NCI-H1417 (cell line): ENCODE measurements around the gene SLC41A1.
"Not testable (repeated sequence)": the region's sequence is repeated elsewhere in the genome, so short reads cannot be mapped to it uniquely, and the experiment has no call there.

Source experiments
- DNase-seq, 3 experiments: peaks; one replicate each; lab custom pipeline; 2025; lab: John Stamatoyannopoulos, UW

SLC41A1 gene

DNA sequence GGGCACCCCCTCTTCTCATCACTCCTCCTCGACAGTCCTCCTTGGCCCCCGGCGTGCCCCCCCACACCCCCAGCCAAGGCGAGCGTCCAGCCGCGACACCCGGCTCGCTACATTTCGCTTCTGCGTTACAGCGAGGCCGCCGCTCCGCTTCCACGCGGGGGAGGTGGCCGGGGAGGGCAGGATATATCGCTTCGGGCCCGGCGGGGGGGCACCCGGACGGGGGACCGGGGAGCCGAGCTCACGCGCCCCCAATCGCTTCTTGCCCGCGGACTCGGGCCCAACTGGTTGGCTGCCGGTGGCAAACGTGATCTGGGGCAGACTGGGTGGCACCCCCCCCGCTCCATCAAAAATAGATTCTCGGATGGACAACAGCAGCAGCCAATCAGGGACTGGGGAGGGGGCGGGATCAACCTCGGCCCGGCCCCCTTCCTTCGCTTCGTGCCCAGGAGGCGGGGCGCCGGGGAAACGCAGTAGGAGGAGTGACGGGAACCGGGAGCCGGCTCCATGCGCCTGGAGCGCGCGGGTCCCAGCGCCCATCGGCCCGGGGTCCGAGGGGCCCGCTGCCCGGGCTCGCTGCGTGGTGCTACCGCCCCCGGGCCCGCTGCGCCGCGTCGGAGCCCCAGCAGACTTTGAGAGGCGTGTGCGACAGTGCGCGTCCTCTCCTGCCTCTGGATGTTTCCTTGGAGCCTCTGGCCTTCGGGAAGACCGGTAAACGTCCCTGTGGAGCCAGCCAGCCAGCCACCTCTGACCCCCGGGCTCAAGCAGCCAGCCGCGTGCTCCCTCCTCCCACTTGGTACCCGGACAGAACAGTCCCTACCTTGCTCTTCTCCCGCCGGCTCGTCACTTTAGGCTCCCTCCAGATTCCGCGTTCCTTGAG, at the start of gene SLC41A1:
SLC41A1 (minus strand) TSS at position 321 of the 877 bp plus-strand sequence. CDS start 2,757 bp downstream, outside the sequence.
- peak; percentile 92 to 99 (median 96) for DNase-seq

DNA sequence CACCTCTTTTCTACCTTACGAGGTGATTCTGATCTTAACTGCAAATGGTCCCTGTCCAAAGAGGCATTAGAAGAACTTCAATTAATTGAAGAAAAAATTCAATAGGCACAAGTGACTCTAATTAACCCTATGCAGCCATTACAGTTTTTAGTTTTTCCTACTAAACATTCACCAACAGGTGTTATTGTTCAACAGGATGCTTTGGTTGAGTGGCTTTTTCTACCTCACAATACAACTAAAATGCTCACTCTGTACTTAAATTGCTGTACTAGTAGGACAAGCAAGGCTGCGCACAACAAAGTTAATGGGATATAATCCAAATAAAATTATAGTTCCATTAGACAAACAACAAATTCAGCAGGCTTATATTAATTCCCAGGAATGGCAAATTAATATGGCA, 48.5 kb upstream of the SLC41A1 start:
- DNase-seq: no peak

DNA sequence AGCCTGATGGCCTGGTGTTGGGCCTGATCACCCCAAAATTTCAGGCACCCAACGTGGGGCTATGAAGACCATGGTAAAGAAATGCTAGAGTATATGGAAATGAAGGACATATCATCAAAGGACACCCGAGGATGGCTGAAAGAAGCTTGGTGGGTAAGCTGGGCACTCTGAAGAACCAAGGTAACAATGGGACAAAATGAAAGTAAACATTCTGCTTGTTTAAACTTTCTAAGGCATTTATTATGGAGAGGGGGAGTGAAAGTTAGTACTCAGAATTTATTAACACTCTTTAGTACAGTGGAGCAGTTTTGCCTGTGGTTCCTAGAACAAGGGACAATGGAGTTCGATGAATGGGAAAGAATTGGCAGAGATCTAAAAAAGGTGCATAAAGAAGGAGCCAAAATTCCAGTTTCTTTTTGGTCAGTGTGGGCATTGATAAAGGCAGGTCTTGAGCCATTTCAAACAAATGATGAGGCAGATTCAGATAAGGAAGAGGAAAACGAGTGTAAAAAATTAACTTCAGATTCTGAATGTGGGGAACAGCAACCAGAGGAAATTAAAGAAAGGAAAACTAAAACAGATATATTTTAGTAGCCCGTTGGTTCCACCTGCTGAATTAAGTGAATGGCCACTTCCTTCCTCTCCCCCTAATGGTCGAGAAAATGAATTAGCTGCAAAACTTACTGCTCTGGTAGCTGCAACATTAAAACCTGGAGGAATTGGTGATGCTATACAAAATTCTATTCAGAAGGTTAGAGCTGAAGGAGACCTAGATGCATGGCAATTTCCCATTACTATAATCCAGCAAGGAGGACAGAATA, 45.4 kb upstream of the SLC41A1 start:
- DNase-seq: no peak

DNA sequence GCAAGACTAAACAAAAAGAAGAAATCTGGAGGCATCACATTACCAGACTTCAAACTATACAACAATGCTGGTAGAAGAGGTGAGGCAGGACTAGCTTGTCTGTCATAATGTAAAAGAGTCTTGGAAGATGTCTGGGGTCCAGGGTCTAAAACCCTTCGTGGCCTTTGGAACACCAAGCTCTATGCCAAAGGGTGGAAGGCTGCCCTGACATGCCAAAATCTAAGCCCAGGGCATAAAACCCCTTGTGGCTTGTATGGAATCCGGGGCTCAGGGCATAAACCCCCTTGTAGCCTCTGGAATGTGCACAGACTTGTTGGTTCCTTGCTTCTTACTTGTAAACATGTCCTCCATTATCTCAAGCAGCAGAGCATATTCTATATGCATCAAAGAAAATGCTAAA, 44.5 kb upstream of the SLC41A1 start:
- not testable (repeated sequence) for DNase-seq

DNA sequence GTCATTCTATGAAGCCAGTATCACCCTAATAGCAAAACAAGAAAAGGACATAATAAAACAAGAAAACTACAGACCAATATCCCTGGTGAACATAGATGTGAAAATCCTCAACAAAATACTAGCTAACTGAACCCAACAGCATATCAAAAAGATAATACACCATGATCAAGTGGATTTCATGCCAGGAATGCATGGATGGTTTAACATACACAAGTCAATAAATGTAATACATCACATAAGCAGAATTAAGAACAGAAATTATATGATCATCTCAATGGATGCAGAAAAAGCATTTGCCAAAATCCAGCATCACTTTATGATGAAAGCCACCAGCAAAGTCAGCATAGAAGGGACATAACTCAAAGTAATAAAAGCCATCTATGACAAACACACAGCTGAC, 43.4 kb upstream of the SLC41A1 start:
- no peak for DNase-seq

DNA sequence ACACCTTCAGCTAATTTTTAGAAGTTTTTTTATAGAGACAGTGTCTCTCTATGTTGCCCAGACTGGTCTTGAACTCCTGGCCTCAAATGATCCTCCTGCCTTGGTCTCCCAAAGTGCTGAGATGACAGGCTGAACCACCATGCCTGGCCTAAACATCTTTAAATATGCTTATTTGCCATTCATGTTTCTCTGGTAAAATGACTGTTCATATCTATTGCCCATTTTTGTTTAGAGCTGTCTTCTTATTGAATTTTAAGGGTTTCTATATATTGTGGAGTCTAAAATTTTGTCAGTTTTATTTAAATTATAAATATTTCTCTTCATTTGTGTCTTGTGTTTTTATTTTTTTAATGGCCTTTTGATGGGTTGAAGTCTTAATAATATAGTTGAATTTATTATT, 40.0 kb upstream of the SLC41A1 start:
- no peak for DNase-seq

- no peak for DNase-seq
Measured at GRCh38 chr1:205851993-205852392, 39.0 kb upstream of the SLC41A1 start.

DNA sequence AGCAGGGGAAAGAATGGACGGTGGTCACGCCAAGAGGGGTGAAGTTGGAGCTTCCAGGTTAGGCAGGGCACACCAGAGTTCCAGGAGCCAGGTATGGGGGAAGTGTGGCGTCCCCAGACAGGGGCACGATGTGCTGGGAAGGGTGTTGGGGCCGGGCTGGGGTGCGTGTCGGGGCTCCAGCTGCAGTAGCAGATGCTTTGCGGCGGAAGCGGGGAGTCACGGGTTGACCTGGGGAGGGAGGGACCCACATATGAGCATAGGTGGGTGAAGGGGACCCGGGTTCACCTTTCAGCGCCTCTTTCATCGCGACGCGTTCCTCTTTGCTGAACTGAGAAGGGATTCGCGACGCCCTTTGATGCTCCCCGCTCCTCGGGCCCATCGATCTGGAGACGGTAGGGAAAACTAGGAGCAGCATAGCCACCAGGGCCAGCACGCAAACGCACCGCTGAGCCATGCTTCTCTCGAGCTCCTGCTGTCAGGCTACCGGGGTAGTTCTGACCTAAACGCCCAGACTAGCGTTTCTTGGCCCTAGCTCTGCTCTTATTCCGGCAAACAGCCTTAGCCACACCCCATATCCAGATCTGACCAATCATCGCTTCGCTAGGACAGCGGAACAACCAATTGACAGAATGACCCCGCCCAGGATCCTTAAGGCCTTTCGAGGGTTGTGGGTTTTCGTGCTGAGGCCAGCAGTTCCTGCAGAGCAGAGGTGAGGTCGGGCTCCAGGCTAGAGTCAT, 36.8 kb upstream of the SLC41A1 start, which contains the start of gene PM20D1:
PM20D1 (minus strand) TSS at position 514 of the 737 bp plus-strand sequence; CDS start at position 454, 60 bp downstream.
- DNase-seq: peak in 2 of 3 experiments; percentile 50 to 79

- no peak for DNase-seq
Measured at GRCh38 chr1:205843036-205843859, 30.2 kb upstream of the SLC41A1 start.

GRCh38 chr1:205842229-205842628, 29.2 kb upstream of the SLC41A1 start:
- peak in 1 of 3 experiments; percentile 9 for DNase-seq

GRCh38 chr1:205840146-205840923, 27.3 kb upstream of the SLC41A1 start:
- DNase-seq: no peak

DNA sequence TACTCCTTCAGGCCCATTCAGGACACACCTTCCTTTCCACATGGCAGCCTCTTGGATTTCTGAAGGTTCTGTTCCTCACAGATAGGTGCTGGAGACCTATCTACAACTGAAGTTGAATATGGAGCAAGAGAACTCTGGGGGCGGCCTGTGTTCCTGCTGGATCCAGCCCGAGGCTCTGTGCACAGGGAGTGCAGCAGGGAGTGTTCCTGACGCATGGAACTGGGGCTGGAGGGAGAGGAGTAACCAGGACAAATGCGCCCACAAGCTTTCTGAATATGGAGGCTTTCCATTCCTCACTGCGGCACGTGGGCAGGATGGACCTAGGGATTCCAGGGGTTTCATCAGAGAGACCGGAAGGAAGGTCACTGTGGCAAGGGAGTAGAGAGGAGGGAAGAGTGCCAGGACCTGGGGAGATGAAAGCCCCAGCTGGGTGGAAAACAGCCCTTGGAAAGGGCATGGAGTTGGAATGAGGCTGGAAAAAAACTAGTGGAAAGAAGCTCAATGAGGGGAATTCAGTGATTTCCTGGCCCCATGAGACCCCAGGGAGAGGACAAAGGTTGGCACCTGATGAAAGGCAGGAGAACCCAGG, 24.5 kb upstream of the SLC41A1 start:
- DNase-seq: no peak

- no peak for DNase-seq
Measured at GRCh38 chr1:205834751-205835150, 21.8 kb upstream of the SLC41A1 start.

- peak in 1 of 3 experiments; percentile 27 for DNase-seq
Measured at GRCh38 chr1:205832326-205832751, 19.3 kb upstream of the SLC41A1 start.

GRCh38 chr1:205827623-205828022, 14.6 kb upstream of the SLC41A1 start:
- DNase-seq: peak in 1 of 3 experiments; percentile 45

- DNase-seq: no peak
Measured at GRCh38 chr1:205826995-205827394, 14.0 kb upstream of the SLC41A1 start.

DNA sequence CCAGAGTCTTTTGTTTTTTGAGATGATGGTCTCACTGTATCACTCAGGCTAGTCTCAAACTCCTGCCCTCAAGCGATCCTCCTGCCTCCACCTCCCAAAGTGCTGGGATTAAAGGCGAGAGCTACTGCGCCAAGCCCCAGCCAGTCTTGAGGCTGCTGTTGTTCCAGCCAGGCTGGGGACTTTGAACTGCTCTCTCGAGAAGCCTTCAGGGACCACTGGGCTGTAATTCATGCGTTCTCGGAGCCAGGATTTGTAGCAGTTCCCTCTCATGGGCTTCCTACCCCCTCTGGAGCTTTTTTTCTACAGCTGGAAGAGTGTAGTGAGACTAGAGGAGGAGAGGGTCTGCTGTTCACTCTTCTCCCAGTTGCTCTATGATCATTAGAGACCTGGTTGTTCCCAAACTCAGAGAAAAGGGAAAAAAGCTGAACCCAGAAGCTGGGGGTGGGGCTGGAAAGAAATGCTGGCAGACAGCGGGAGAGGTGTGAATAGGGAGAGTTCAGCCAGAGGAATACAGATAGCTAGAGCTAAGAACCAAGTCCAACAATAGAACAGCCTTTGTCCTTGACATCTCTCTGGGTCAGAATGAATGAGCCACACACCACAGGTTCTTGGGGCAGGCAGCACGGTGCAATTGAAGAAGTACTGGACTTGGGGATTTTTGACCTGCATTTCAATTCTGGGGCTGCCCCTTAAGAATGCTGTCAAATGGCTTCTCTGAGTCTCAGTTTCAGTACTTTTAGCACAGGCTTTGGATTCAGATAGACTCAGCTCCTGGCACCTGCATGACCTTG, 13.2 kb upstream of the SLC41A1 start:
- DNase-seq: no peak

- no peak for DNase-seq
Measured at GRCh38 chr1:205824180-205824579, 11.2 kb upstream of the SLC41A1 start.

DNA sequence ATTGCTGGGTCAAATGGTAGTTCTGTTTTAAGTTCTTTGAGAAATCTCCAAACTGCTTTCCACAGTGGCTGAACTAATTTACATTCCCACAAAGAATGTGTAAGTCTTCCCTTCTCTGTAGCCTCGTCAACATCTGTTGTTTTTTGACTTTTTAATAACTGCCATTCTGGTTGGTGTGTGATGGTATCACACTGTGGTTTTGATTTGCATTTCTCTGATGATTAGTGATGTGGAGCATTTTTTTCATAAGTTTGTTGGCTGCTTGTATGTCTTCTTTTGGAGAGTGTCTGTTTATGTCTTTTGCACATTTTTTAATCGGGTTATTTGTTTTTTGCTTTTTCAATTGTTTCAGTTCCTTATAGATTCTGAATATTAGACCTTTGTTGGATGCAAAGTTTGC, 10.3 kb upstream of the SLC41A1 start:
- DNase-seq: not testable (repeated sequence)
